Measurements from ENCODE around the gene FHOD1. TPM values are rescaled to one million over a fixed set of nuclear protein-coding genes. Genes with fewer than 3 reads are reported as not detected.

Gene FHOD1
- total and polyA plus RNA-seq, 2 of the 13 experiments (the other 11 are each of a cell fraction or from before 2014, with no cell fraction given): 20.0 to 20.8 TPM

DNA sequence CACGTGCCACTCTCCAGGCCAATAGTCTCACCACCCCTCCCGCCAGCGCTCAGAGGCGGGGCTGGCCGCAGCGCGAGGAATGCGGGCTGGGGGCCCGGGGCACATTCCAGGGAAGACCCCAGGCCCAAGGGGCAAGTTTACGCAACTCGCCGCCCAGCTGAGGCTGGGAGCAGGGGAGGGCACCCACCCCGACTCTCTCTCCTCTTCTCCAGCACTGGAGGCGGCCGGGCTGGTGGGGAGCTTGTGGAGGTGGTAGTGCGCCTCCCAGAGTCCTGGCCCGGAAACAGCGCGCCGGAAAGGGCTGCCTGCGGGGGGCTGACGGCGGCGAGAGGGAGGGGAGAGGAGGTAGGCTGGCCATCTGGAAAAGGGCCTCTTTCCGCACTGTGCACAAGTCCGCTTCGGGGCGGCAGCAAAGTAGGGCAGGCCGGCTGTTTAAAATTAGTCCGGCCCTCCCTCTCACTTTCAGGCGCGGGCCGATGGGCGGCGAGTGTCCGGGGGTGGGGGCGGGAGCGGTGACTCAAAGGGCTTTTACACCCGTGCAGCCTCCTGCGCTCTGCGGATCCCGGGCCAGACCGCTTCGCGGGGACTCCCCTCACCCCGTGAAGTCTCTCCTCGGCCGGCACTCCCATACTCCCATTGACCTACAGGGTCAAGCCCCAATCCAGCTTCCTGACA lies 1.1 kb downstream of the FHOD1 start (continued):
- TF ChIP-seq ZNF569 (CRISPR knock-in tag; IDR thresholded peaks at IDR 0.05; ENCODE audit: borderline replicate concordance) (0 out of 2 replicates have a peak, but pooled peaks have one; percentile 53), ZNF724P (CRISPR knock-in tag; IDR thresholded peaks at IDR 0.05; ENCODE audit: borderline replicate concordance) (peak; percentile 79; the same call in 1 of the 2 replicates), ELF4 (CRISPR knock-in tag; IDR thresholded peaks at IDR 0.05; ENCODE audit: borderline replicate concordance) (peak; percentile 65; the same call in 1 of the 2 replicates), SMAD1 (CRISPR knock-in tag; IDR thresholded peaks at IDR 0.05; ENCODE audit: borderline replicate concordance, low read depth) (peak; percentile 91; the same call in 1 of the 2 replicates), MTF1 (CRISPR knock-in tag; IDR thresholded peaks at IDR 0.05) (no peak), ZNF552 (CRISPR knock-in tag; IDR thresholded peaks at IDR 0.05; ENCODE audit: borderline replicate concordance) (no peak; the same call in 1 of the 2 replicates), TBL1XR1 (IDR thresholded peaks at IDR 0.05; ENCODE audit: borderline replicate concordance, low read length, partially characterized antibody) (peak; percentile 14), ZNF644 (CRISPR knock-in tag; IDR thresholded peaks at IDR 0.05; ENCODE audit: low read depth) (peak; percentile 64; the same call in 1 of the 2 replicates), ZNF484 (CRISPR knock-in tag; IDR thresholded peaks at IDR 0.05; ENCODE audit: borderline replicate concordance, low read depth) (no peak), ATF7-NPFF (CRISPR knock-in tag; IDR thresholded peaks at IDR 0.05; ENCODE audit: low read depth) (peak; percentile 90), SRF (IDR thresholded peaks at IDR 0.05; ENCODE audit: low read depth, low read length) (no peak), ZNF781 (CRISPR knock-in tag; IDR thresholded peaks at IDR 0.05; ENCODE audit: borderline replicate concordance, not compliant biosample characterization) (peak; percentile 97)
- TF ChIP-seq, protein P1, sequence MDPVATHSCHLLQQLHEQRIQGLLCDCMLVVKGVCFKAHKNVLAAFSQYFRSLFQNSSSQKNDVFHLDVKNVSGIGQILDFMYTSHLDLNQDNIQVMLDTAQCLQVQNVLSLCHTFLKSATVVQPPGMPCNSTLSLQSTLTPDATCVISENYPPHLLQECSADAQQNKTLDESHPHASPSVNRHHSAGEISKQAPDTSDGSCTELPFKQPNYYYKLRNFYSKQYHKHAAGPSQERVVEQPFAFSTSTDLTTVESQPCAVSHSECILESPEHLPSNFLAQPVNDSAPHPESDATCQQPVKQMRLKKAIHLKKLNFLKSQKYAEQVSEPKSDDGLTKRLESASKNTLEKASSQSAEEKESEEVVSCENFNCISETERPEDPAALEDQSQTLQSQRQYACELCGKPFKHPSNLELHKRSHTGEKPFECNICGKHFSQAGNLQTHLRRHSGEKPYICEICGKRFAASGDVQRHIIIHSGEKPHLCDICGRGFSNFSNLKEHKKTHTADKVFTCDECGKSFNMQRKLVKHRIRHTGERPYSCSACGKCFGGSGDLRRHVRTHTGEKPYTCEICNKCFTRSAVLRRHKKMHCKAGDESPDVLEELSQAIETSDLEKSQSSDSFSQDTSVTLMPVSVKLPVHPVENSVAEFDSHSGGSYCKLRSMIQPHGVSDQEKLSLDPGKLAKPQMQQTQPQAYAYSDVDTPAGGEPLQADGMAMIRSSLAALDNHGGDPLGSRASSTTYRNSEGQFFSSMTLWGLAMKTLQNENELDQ (CRISPR knock-in tag; IDR thresholded peaks at IDR 0.05; ENCODE audit: borderline replicate concordance): 0 out of 2 replicates have a peak, but pooled peaks have one; percentile 37
- TF ChIP-seq, protein P2, sequence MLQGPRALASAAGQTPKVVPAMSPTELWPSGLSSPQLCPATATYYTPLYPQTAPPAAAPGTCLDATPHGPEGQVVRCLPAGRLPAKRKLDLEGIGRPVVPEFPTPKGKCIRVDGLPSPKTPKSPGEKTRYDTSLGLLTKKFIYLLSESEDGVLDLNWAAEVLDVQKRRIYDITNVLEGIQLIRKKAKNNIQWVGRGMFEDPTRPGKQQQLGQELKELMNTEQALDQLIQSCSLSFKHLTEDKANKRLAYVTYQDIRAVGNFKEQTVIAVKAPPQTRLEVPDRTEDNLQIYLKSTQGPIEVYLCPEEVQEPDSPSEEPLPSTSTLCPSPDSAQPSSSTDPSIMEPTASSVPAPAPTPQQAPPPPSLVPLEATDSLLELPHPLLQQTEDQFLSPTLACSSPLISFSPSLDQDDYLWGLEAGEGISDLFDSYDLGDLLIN (CRISPR knock-in tag; IDR thresholded peaks at IDR 0.05; ENCODE audit: borderline replicate concordance): peak; percentile 75; the same call in 1 of the 2 replicates
- TF ChIP-seq, protein P3, sequence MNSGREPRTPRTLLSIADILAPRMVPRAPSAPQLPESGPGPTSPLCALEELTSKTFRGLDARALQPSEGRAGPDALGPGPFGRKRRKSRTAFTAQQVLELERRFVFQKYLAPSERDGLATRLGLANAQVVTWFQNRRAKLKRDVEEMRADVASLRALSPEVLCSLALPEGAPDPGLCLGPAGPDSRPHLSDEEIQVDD (CRISPR knock-in tag; IDR thresholded peaks at IDR 0.05; ENCODE audit: borderline replicate concordance): no peak; the same call in 1 of the 2 replicates
- TF ChIP-seq, protein P4, sequence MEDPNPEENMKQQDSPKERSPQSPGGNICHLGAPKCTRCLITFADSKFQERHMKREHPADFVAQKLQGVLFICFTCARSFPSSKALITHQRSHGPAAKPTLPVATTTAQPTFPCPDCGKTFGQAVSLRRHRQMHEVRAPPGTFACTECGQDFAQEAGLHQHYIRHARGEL (CRISPR knock-in tag; IDR thresholded peaks at IDR 0.05): peak; percentile 89; the same call in 1 of the 2 replicates
- TF ChIP-seq, protein P5, sequence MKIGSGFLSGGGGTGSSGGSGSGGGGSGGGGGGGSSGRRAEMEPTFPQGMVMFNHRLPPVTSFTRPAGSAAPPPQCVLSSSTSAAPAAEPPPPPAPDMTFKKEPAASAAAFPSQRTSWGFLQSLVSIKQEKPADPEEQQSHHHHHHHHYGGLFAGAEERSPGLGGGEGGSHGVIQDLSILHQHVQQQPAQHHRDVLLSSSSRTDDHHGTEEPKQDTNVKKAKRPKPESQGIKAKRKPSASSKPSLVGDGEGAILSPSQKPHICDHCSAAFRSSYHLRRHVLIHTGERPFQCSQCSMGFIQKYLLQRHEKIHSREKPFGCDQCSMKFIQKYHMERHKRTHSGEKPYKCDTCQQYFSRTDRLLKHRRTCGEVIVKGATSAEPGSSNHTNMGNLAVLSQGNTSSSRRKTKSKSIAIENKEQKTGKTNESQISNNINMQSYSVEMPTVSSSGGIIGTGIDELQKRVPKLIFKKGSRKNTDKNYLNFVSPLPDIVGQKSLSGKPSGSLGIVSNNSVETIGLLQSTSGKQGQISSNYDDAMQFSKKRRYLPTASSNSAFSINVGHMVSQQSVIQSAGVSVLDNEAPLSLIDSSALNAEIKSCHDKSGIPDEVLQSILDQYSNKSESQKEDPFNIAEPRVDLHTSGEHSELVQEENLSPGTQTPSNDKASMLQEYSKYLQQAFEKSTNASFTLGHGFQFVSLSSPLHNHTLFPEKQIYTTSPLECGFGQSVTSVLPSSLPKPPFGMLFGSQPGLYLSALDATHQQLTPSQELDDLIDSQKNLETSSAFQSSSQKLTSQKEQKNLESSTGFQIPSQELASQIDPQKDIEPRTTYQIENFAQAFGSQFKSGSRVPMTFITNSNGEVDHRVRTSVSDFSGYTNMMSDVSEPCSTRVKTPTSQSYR (CRISPR knock-in tag; IDR thresholded peaks at IDR 0.05; ENCODE audit: borderline replicate concordance): peak; percentile 70; the same call in 1 of the 2 replicates
- TF ChIP-seq, protein P6, sequence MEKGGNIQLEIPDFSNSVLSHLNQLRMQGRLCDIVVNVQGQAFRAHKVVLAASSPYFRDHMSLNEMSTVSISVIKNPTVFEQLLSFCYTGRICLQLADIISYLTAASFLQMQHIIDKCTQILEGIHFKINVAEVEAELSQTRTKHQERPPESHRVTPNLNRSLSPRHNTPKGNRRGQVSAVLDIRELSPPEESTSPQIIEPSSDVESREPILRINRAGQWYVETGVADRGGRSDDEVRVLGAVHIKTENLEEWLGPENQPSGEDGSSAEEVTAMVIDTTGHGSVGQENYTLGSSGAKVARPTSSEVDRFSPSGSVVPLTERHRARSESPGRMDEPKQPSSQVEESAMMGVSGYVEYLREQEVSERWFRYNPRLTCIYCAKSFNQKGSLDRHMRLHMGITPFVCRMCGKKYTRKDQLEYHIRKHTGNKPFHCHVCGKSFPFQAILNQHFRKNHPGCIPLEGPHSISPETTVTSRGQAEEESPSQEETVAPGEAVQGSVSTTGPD (CRISPR knock-in tag; IDR thresholded peaks at IDR 0.05): no peak
